Trophoblast cell (in vitro differentiated cells and primary cell): ENCODE results near the gene DNAJB5.
A peak's percentile ranks its signal among the peaks of the same experiment; 100 is the strongest.

Experiments
- DNase-seq, 2 donors: peaks; one replicate each; pipeline ENCODE4 v3.0.0-alpha.2; 2016
- H2AFZ ChIP-seq: 2 replicates; pipeline ENCODE4 v1.6.1; 2013; ENCODE audit warnings: low read length, moderate library complexity, mild to moderate bottlenecking; ENCODE audit not compliant: insufficient read depth, poor library complexity
- H2AK5ac ChIP-seq: 2 replicates; pipeline ENCODE4 v1.6.1; 2013; ENCODE audit warnings: mild to moderate bottlenecking, low read length
- H2BK120ac ChIP-seq: 2 replicates; pipeline ENCODE4 v1.6.1; 2013; ENCODE audit warnings: low read length, mild to moderate bottlenecking, moderate library complexity; ENCODE audit not compliant: insufficient read depth, poor library complexity
- H2BK12ac ChIP-seq: 2 replicates; pipeline ENCODE4 v1.6.1; 2013; ENCODE audit warnings: mild to moderate bottlenecking, low read length, moderate library complexity
- H2BK5ac ChIP-seq: 2 replicates; pipeline ENCODE4 v1.6.1; 2013; ENCODE audit warnings: low read length, low read depth, moderate library complexity, mild to moderate bottlenecking; ENCODE audit not compliant: poor library complexity
- H3K14ac ChIP-seq: 2 replicates; pipeline ENCODE4 v1.6.1; 2013; ENCODE audit warnings: mild to moderate bottlenecking, low read length
- H3K18ac ChIP-seq: 2 replicates; pipeline ENCODE4 v1.6.1; 2013; ENCODE audit warnings: mild to moderate bottlenecking, low read length
- H3K23ac ChIP-seq: 2 replicates; pipeline ENCODE4 v1.6.1; 2013; ENCODE audit warnings: low read length
- H3K27ac ChIP-seq: 2 replicates; pipeline ENCODE4 v1.5.1; 2013; ENCODE audit warnings: low read depth, mild to moderate bottlenecking, inconsistent platforms, low read length, moderate library complexity
- H3K27me3 ChIP-seq: 2 replicates; pipeline ENCODE4 v1.6.1; 2013; ENCODE audit warnings: inconsistent platforms, mild to moderate bottlenecking, low read length, moderate library complexity; ENCODE audit not compliant: insufficient read depth
- H3K36me3 ChIP-seq, 2 experiments: 1 replicate in 1 of 2; 2 replicates in 1 of 2; pipeline ENCODE4 v1.6.1; 2013; ENCODE audit warnings: low read length in 2 of 2, mild to moderate bottlenecking in 2 of 2, moderate library complexity in 1 of 2; ENCODE audit not compliant: insufficient read depth in 2 of 2, control insufficient read depth in 1 of 2
- H3K4ac ChIP-seq: 2 replicates; pipeline ENCODE4 v1.6.1; 2013; ENCODE audit warnings: low read depth, mild to moderate bottlenecking, low read length, moderate library complexity
- H3K4me1 ChIP-seq, 2 experiments: 1 replicate in 1 of 2; 2 replicates in 1 of 2; pipeline ENCODE4 v1.6.1; 2013; ENCODE audit warnings: low read length in 2 of 2, mild to moderate bottlenecking in 2 of 2, moderate library complexity in 1 of 2; ENCODE audit not compliant: insufficient read depth in 2 of 2, control insufficient read depth in 1 of 2
- H3K4me2 ChIP-seq: 2 replicates; pipeline ENCODE4 v1.6.1; 2013; ENCODE audit warnings: inconsistent platforms, mild to moderate bottlenecking, low read length, moderate library complexity
- H3K4me3 ChIP-seq: 2 replicates; pipeline ENCODE4 v1.5.1; 2013; ENCODE audit warnings: mild to moderate bottlenecking, low read depth, low read length, inconsistent platforms
- H3K79me1 ChIP-seq: one replicate; pipeline ENCODE4 v1.6.1; 2013; ENCODE audit warnings: low read length
- H3K79me2 ChIP-seq: 2 replicates; pipeline ENCODE4 v1.6.1; 2013; ENCODE audit warnings: low read length, mild to moderate bottlenecking; ENCODE audit not compliant: control insufficient read depth, insufficient read depth, poor library complexity
- H3K9ac ChIP-seq: 2 replicates; pipeline ENCODE4 v1.6.1; 2013; ENCODE audit warnings: mild to moderate bottlenecking, low read length
- H3K9me3 ChIP-seq: 2 replicates; pipeline ENCODE4 v1.6.1; 2013; ENCODE audit warnings: low read depth, mild to moderate bottlenecking, control low read depth, inconsistent platforms, low read length; ENCODE audit not compliant: insufficient read depth
- H4K12ac ChIP-seq: 2 replicates; pipeline ENCODE4 v1.6.1; 2013; ENCODE audit warnings: low read depth, mild to moderate bottlenecking, low read length, moderate library complexity
- H4K8ac ChIP-seq: 2 replicates; pipeline ENCODE4 v1.6.1; 2013; ENCODE audit warnings: low read depth, mild to moderate bottlenecking, low read length, moderate library complexity
- H4K91ac ChIP-seq: one replicate; pipeline ENCODE4 v1.6.1; 2013; ENCODE audit warnings: low read depth, mild to moderate bottlenecking, low read length, moderate library complexity
- WGBS: extraction: QIAGEN DNeasy Blood & Tissue Kit; methylation state at CpG from one replicate; pipeline ENCODE4 v1.1.7; 2013; ENCODE audit warnings: missing lambda C conversion rate; ENCODE audit not compliant: insufficient read length, insufficient coverage; ENCODE audit errors: extremely low coverage; 5-methylcytosine and 5-hydroxymethylcytosine counted together

Gene DNAJB5

DNA sequence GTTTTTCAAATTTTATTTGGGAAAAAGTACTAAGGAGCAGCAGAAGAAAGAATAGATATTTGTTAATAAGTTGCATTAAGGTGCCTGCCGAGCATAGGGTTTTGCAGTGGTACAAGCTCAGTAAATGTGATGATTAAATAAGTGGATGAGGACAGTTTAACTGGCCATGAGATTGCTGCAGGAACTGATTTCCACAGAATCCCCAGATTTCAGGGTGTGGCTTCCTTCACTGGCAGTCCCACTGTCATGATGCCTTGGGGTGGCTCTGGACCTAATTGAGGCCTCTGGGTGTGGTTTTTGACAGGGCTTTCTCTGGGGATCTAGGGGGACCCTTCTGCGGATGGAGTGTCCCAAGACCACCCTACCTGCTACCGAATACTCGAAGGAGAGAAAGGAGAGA, 30.1 kb upstream of the DNAJB5 start:
- DNase-seq, result no peak
- no peak overlapping the region for H3K4ac ChIP-seq
- peaks cover 4 to 5% of the 10 kb centered on the region in 2 experiments for H3K4me1 ChIP-seq
- peaks cover 36% of the 10 kb centered on the region for H3K27me3 ChIP-seq
- H3K79me2 ChIP-seq, result no peaks in the 10 kb centered on the region
- H3K36me3 ChIP-seq, result no peaks in the 10 kb centered on the region
- no peak overlapping the region for H3K23ac ChIP-seq
- no peak overlapping the region for H3K14ac ChIP-seq
- no peak overlapping the region for H3K4me3 ChIP-seq
- no peak overlapping the region for H2AK5ac ChIP-seq
- no peak overlapping the region for H4K12ac ChIP-seq
- no peak overlapping the region for H4K91ac ChIP-seq
- H3K27ac ChIP-seq, result no peak overlapping the region
- H2BK5ac ChIP-seq, result no peak overlapping the region
- peaks cover 4% of the 10 kb centered on the region for H3K9me3 ChIP-seq
- H2BK12ac ChIP-seq, result no peak overlapping the region
- no peak overlapping the region for H3K9ac ChIP-seq
- H2AFZ ChIP-seq, result no peak overlapping the region
- no peaks in the 10 kb centered on the region for H3K79me1 ChIP-seq
- no peak overlapping the region for H3K18ac ChIP-seq
- H2BK120ac ChIP-seq, result no peak overlapping the region
- no peak overlapping the region for H3K4me2 ChIP-seq
- WGBS, result no CpG with 5 or more reads among the region's 4 CpGs
- H4K8ac ChIP-seq, result no peak overlapping the region

GRCh38 chr9:34961574-34962490, 27.7 kb upstream of the DNAJB5 start:
- WGBS, result no CpG with 5 or more reads among the region's 5 CpGs
- H3K79me2 ChIP-seq, result no peaks in the 10 kb centered on the region
- H4K91ac ChIP-seq, result no peak overlapping the region

DNA sequence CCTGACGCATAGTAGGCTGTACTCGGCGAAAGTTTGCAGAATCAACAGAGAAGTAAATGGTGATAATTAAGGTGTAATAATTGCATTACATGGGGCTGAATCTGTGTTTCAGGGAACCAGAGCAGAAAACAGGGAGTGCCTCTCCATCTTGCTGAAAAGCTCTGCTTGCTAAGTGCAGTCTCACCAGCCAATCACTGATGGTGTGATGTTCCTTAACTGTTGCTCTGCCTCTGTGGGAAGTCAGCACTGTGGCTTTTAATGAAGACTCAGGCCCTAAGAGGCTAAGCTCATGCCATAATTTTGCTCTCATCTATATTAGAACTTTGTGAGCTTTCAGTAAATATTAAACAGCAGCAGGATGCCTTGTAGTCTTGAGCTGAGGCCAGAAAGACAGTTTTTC, 27.0 kb upstream of the DNAJB5 start:
- Histone ChIP-seq H3K18ac (no peak overlapping the region), H2BK120ac (no peak overlapping the region), H3K14ac (no peak overlapping the region), H3K36me3 (no peaks in the 10 kb centered on the region), H3K27ac (no peak overlapping the region), H3K79me1 (no peaks in the 10 kb centered on the region), H2AFZ (no peak overlapping the region), H3K27me3 (peaks cover 29% of the 10 kb centered on the region), H3K4me1 (peaks cover 3 to 4% of the 10 kb centered on the region in 2 experiments), H3K4ac (no peak overlapping the region), H2BK5ac (no peak overlapping the region), H4K91ac (no peak overlapping the region), H2BK12ac (no peak overlapping the region), H4K8ac (no peak overlapping the region), H3K4me2 (no peak overlapping the region), H4K12ac (no peak overlapping the region), H2AK5ac (no peak overlapping the region), H3K23ac (no peak overlapping the region), H3K9ac (no peak overlapping the region), H3K79me2 (no peaks in the 10 kb centered on the region), H3K4me3 (no peak overlapping the region), H3K9me3 (peaks cover 4% of the 10 kb centered on the region)
- DNase-seq, result no peak
- WGBS, result no CpG with 5 or more reads among the region's 3 CpGs

More at GRCh38 chr9:34961574-34962490, 27.7 kb upstream of the DNAJB5 start:
- Histone ChIP-seq H3K27me3 (peaks cover 34% of the 10 kb centered on the region), H3K4me1 (peaks cover 4 to 5% of the 10 kb centered on the region in 2 experiments), H2BK5ac (no peak overlapping the region), H3K79me1 (no peaks in the 10 kb centered on the region), H2BK12ac (no peak overlapping the region), H3K9ac (no peak overlapping the region), H3K23ac (no peak overlapping the region), H3K4me2 (no peak overlapping the region), H2AFZ (no peak overlapping the region), H2AK5ac (no peak overlapping the region), H4K8ac (no peak overlapping the region), H3K9me3 (peaks cover 4% of the 10 kb centered on the region), H3K14ac (no peak overlapping the region), H3K4ac (no peak overlapping the region), H3K18ac (no peak overlapping the region), H4K12ac (no peak overlapping the region), H3K36me3 (no peaks in the 10 kb centered on the region), H3K27ac (no peak overlapping the region), H2BK120ac (no peak overlapping the region), H3K4me3 (no peak overlapping the region)
- peak; percentile 39 to 62 for DNase-seq

DNA sequence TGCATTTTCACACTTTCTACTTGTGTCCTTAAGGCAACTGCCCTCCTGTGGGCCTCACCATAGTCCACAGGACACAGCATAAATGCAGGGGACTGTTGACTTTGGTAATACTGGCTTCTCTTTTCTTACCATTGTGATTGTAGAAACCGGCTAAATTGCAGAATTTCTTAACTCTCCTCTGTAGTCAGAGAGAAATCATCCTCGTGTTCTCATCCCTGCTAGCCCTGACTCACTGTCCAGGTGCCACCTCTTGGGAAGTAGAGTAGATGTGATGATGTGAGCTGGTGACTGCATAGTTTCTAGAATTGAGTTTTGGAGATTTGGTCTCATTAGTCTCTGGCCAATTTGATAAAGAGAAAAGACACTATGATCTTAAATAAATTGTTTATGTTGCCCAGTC, 26.0 kb upstream of the DNAJB5 start:
- Histone ChIP-seq H2BK120ac (no peak overlapping the region), H3K27me3 (peaks cover 20% of the 10 kb centered on the region), H4K91ac (no peak overlapping the region), H3K79me1 (no peaks in the 10 kb centered on the region), H2AK5ac (no peak overlapping the region), H3K79me2 (no peaks in the 10 kb centered on the region), H2BK12ac (no peak overlapping the region), H4K12ac (no peak overlapping the region), H3K4me1 (peaks cover 0 to under 1% of the 10 kb centered on the region in 2 experiments), H3K18ac (no peak overlapping the region), H3K9ac (no peak overlapping the region), H3K36me3 (no peaks in the 10 kb centered on the region), H2AFZ (no peak overlapping the region), H2BK5ac (no peak overlapping the region), H3K14ac (no peak overlapping the region), H3K27ac (no peak overlapping the region), H3K9me3 (peaks cover 4% of the 10 kb centered on the region), H3K4me2 (no peak overlapping the region), H3K4ac (no peak overlapping the region), H3K23ac (no peak overlapping the region), H4K8ac (no peak overlapping the region), H3K4me3 (no peak overlapping the region)
- no CpG with 5 or more reads among the region's 2 CpGs for WGBS
- no peak for DNase-seq
